Loucy (cell line): ENCODE results near the gene CTIF.

ENCODE experiments used
- EZH2phosphoT487 ChIP-seq: fragments of 200-600 bp; IDR thresholded peaks from 2 replicates; pipeline ENCODE4 v1.6.1; 2018; ENCODE audit warnings: antibody characterized with exemption, mild to moderate bottlenecking, moderate library complexity, borderline replicate concordance
- TF ChIP-seq, protein P1 (sequence below): fragments of 200-600 bp; sonication (generic); conservative IDR thresholded peaks from 2 replicates; pipeline ENCODE4 v1.5.1; 2014; ENCODE audit warnings: mild to moderate bottlenecking, antibody characterized with exemption, low read length

GRCh38 chr18:48868468-48869466 is 329.9 kb downstream of the CTIF start:
- TF ChIP-seq, protein P1, sequence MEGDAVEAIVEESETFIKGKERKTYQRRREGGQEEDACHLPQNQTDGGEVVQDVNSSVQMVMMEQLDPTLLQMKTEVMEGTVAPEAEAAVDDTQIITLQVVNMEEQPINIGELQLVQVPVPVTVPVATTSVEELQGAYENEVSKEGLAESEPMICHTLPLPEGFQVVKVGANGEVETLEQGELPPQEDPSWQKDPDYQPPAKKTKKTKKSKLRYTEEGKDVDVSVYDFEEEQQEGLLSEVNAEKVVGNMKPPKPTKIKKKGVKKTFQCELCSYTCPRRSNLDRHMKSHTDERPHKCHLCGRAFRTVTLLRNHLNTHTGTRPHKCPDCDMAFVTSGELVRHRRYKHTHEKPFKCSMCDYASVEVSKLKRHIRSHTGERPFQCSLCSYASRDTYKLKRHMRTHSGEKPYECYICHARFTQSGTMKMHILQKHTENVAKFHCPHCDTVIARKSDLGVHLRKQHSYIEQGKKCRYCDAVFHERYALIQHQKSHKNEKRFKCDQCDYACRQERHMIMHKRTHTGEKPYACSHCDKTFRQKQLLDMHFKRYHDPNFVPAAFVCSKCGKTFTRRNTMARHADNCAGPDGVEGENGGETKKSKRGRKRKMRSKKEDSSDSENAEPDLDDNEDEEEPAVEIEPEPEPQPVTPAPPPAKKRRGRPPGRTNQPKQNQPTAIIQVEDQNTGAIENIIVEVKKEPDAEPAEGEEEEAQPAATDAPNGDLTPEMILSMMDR: no peak
- TF ChIP-seq EZH2phosphoT487: no peak
